H9 (cell line): ENCODE results near the gene SLC9A9. TPM values are rescaled to one million over a fixed set of nuclear protein-coding genes. Genes with fewer than 3 reads are reported as not detected.

Experiments used
- DNase-seq: peaks from one replicate; pipeline ENCODE4 v3.0.0-alpha.2; 2017
- H2AFZ ChIP-seq: one replicate; pipeline ENCODE4 v1.6.1; 2013; ENCODE audit warnings: mild to moderate bottlenecking, low read length, control low read depth, moderate library complexity
- H2AK5ac ChIP-seq: 2 replicates; pipeline ENCODE4 v1.6.1; 2013; ENCODE audit warnings: low read length, control low read depth, mixed read lengths; ENCODE audit not compliant: insufficient read length
- H2BK120ac ChIP-seq: one replicate; pipeline ENCODE4 v1.6.1; 2013; ENCODE audit warnings: low read depth, mild to moderate bottlenecking, low read length, control low read depth, inconsistent platforms; ENCODE audit not compliant: poor library complexity, severe bottlenecking
- H2BK12ac ChIP-seq: 2 replicates; pipeline ENCODE4 v1.6.1; 2013; ENCODE audit warnings: low read length, control low read depth, mixed read lengths, low read depth; ENCODE audit not compliant: insufficient read length
- H2BK15ac ChIP-seq: 2 replicates; pipeline ENCODE4 v1.6.1; 2013; ENCODE audit warnings: low read depth, low read length, control low read depth
- H2BK20ac ChIP-seq: one replicate; pipeline ENCODE4 v1.6.1; 2013; ENCODE audit warnings: low read depth, mild to moderate bottlenecking, low read length, control low read depth, inconsistent platforms; ENCODE audit not compliant: poor library complexity, severe bottlenecking
- H2BK5ac ChIP-seq: 2 replicates; pipeline ENCODE4 v1.6.1; 2013; ENCODE audit warnings: low read length, control low read depth, mixed read lengths; ENCODE audit not compliant: insufficient read length
- H3K14ac ChIP-seq: 2 replicates; pipeline ENCODE4 v1.6.1; 2013; ENCODE audit warnings: low read length, control low read depth; ENCODE audit not compliant: insufficient read depth
- H3K18ac ChIP-seq: 2 replicates; pipeline ENCODE4 v1.6.1; 2013; ENCODE audit warnings: low read depth, mild to moderate bottlenecking, mixed read lengths, low read length, control low read depth; ENCODE audit not compliant: insufficient read length
- H3K23ac ChIP-seq: 2 replicates; pipeline ENCODE4 v1.6.1; 2013; ENCODE audit warnings: low read length, control low read depth, mixed read lengths, low read depth; ENCODE audit not compliant: insufficient read length
- H3K23me2 ChIP-seq: 2 replicates; pipeline ENCODE4 v1.6.1; 2013; ENCODE audit warnings: low read depth, mild to moderate bottlenecking, mixed read lengths, low read length, control low read depth; ENCODE audit not compliant: insufficient read length, poor library complexity, severe bottlenecking
- H3K27ac ChIP-seq: 2 replicates; pipeline ENCODE4 v1.5.1; 2013; ENCODE audit warnings: low read length, control low read depth, mixed read lengths, low read depth; ENCODE audit not compliant: insufficient read length
- H3K27me3 ChIP-seq: 2 replicates; pipeline ENCODE4 v1.6.1; 2013; ENCODE audit warnings: low read length, control low read depth, inconsistent platforms; ENCODE audit not compliant: insufficient read depth
- H3K4ac ChIP-seq: 2 replicates; pipeline ENCODE4 v1.6.1; 2013; ENCODE audit warnings: low read depth, mild to moderate bottlenecking, control low read depth, inconsistent platforms, low read length, moderate library complexity
- H3K4me1 ChIP-seq: 2 replicates; pipeline ENCODE4 v1.6.1; 2013; ENCODE audit warnings: low read length, control low read depth, inconsistent platforms; ENCODE audit not compliant: insufficient read depth
- H3K4me2 ChIP-seq: 2 replicates; pipeline ENCODE4 v1.6.1; 2013; ENCODE audit warnings: low read length, control low read depth, mixed read lengths; ENCODE audit not compliant: insufficient read length, insufficient read depth
- H3K56ac ChIP-seq: 2 replicates; pipeline ENCODE4 v1.6.1; 2013; ENCODE audit warnings: low read depth, mild to moderate bottlenecking, mixed read lengths, low read length, control low read depth; ENCODE audit not compliant: insufficient read length
- H3K79me1 ChIP-seq: 2 replicates; pipeline ENCODE4 v1.6.1; 2013; ENCODE audit warnings: low read depth, mild to moderate bottlenecking, moderate library complexity, low read length, control low read depth, inconsistent platforms; ENCODE audit not compliant: insufficient read depth, poor library complexity, severe bottlenecking
- H3K79me2 ChIP-seq: 2 replicates; pipeline ENCODE4 v1.6.1; 2013; ENCODE audit warnings: low read length, control low read depth, inconsistent platforms; ENCODE audit not compliant: insufficient read depth
- H3K9ac ChIP-seq: 2 replicates; pipeline ENCODE4 v1.6.1; 2013; ENCODE audit warnings: low read length, control low read depth, mixed read lengths; ENCODE audit not compliant: insufficient read length; ENCODE audit errors: extremely low read depth
- H3K9me3 ChIP-seq: one replicate; pipeline ENCODE4 v1.6.1; 2013; ENCODE audit warnings: low read depth, low read length, inconsistent platforms; ENCODE audit not compliant: control insufficient read depth
- H3T11ph ChIP-seq: one replicate; pipeline ENCODE4 v1.6.1; 2013; ENCODE audit warnings: mild to moderate bottlenecking, low read length, control low read depth, inconsistent platforms
- H4K20me1 ChIP-seq: one replicate; pipeline ENCODE4 v1.6.1; 2013; ENCODE audit not compliant: control insufficient read depth, insufficient read length, insufficient read depth
- H4K5ac ChIP-seq: 2 replicates; pipeline ENCODE4 v1.6.1; 2013; ENCODE audit warnings: low read depth, mild to moderate bottlenecking, mixed read lengths, low read length, control low read depth; ENCODE audit not compliant: insufficient read length
- H4K8ac ChIP-seq: replicated peaks from 2 replicates; pipeline ENCODE4 v1.6.1; 2013; ENCODE audit warnings: low read length, control low read depth, mixed read lengths, low read depth; ENCODE audit not compliant: insufficient read length
- H4K91ac ChIP-seq: 2 replicates; pipeline ENCODE4 v1.6.1; 2013; ENCODE audit warnings: low read depth, mild to moderate bottlenecking, moderate library complexity, mixed read lengths, low read length, control low read depth; ENCODE audit not compliant: insufficient read length
- H3K27ac Mint-ChIP-seq, 3 experiments: 2 replicates in 2 of 3; 3 replicates in 1 of 3; pipeline ENCODE4 v1.8.0; 2020 to 2021; ENCODE audit warnings: mixed read lengths in 3 of 3, mild to moderate bottlenecking in 1 of 3, moderate library complexity in 1 of 3
- H3K27me3 Mint-ChIP-seq: 2 replicates; pipeline ENCODE4 v1.8.0; 2021; ENCODE audit warnings: low read depth, mild to moderate bottlenecking, moderate library complexity, mixed read lengths
- H3K36me3 Mint-ChIP-seq, 3 experiments: 2 replicates in 2 of 3; 3 replicates in 1 of 3; pipeline ENCODE4 v1.8.0; 2020 to 2021; ENCODE audit warnings: low read depth in 3 of 3, mixed read lengths in 3 of 3; ENCODE audit not compliant: insufficient read depth in 1 of 3
- H3K4me1 Mint-ChIP-seq, 2 experiments: 2 replicates each; pipeline ENCODE4 v1.8.0; 2020; ENCODE audit warnings: mixed read lengths in 2 of 2
- H3K4me3 Mint-ChIP-seq, 2 experiments: 2 replicates in 1 of 2; 3 replicates in 1 of 2; pipeline ENCODE4 v1.8.0; 2020 to 2021; ENCODE audit warnings: mild to moderate bottlenecking in 2 of 2, mixed read lengths in 2 of 2, moderate library complexity in 1 of 2
- H3K9me3 Mint-ChIP-seq, 2 experiments: 2 replicates in 1 of 2; 3 replicates in 1 of 2; pipeline ENCODE4 v1.8.0; 2020; ENCODE audit warnings: mild to moderate bottlenecking in 2 of 2, mixed read lengths in 2 of 2, moderate library complexity in 1 of 2
- CTCF ChIP-seq: fragments of 200-600 bp; sonication (generic); conservative IDR thresholded peaks from 3 replicates; pipeline ENCODE4 v1.8.0; 2021; ENCODE audit warnings: antibody characterized with exemption, mild to moderate bottlenecking
- WGBS: extraction: QIAGEN DNeasy Blood & Tissue Kit; methylation state at CpG from one replicate; pipeline ENCODE4 v1.1.7; 2013; ENCODE audit warnings: missing lambda C conversion rate, low lambda C conversion rate, mixed read lengths; ENCODE audit not compliant: insufficient read length; ENCODE audit errors: extremely low coverage; 5-methylcytosine and 5-hydroxymethylcytosine counted together
- total RNA-seq: library from RNA; stranded (reverse); gene quantifications from 2 replicates; pipeline ENCODE4 v1.2.1, GENCODE V29; 2021

The SLC9A9 gene
- total RNA-seq, 1 experiment from 2014 or later = 0.35 TPM

- Histone ChIP-seq H2BK5ac (no peak overlapping the region), H3K23ac (no peak overlapping the region), H3K9me3 (no peaks in the 10 kb centered on the region), H4K5ac (no peak overlapping the region), H3K14ac (no peak overlapping the region), H2BK20ac (no peak overlapping the region), H4K20me1 (no peaks in the 10 kb centered on the region), H2BK120ac (no peak overlapping the region), H3K18ac (no peak overlapping the region), H3K79me1 (no peaks in the 10 kb centered on the region), H3K56ac (no peak overlapping the region), H3K27ac (no peak overlapping the region), H2BK15ac (no peak overlapping the region), H2BK12ac (no peak overlapping the region), H4K91ac (no peak overlapping the region), H4K8ac (no peak overlapping the region), H2AFZ (no peak overlapping the region), H3T11ph (no peak overlapping the region), H2AK5ac (no peak overlapping the region), H3K4me1 (no peaks in the 10 kb centered on the region), H3K4ac (no peak overlapping the region), H3K4me2 (no peak overlapping the region), H3K27me3 (no peaks in the 10 kb centered on the region; the same call in 1 of the 2 replicates), H3K9ac (no peak overlapping the region), H3K23me2 (no peaks in the 10 kb centered on the region), H3K79me2 (no peaks in the 10 kb centered on the region)
- H3K27me3 Mint-ChIP-seq = peaks cover 2% of the 10 kb centered on the region; the same call in 1 of the 2 replicates
- TF ChIP-seq CTCF = no peak
- H3K27ac Mint-ChIP-seq = no peak overlapping the region; a peak in 1 of 7 replicates
- H3K36me3 Mint-ChIP-seq = no peaks in the 10 kb centered on the region
- DNase-seq = no peak
- H3K4me3 Mint-ChIP-seq = no peak overlapping the region
- H3K4me1 Mint-ChIP-seq = peaks cover 3 to 5% of the 10 kb centered on the region in 2 experiments; a peak in 1 of 4 replicates
- no CpG with 5 or more reads among the region's 4 CpGs for WGBS
- no peaks in the 10 kb centered on the region for H3K9me3 Mint-ChIP-seq
Observed at GRCh38 chr3:143896486-143896885, 48.2 kb upstream of the SLC9A9 start.
